NCI-H345 treated with DMSO at 0.1 percent for 48 hours (cell line): ENCODE measurements around the gene OXCT1.
"Not testable (repeated sequence)": the region's sequence is repeated elsewhere in the genome, so short reads cannot be mapped to it uniquely, and the experiment has no call there.

Experiments used
- DNase-seq: peaks from one replicate; lab custom pipeline; 2025; ENCODE audit not compliant: unreplicated experiment; lab: John Stamatoyannopoulos, UW

The OXCT1 gene

DNA sequence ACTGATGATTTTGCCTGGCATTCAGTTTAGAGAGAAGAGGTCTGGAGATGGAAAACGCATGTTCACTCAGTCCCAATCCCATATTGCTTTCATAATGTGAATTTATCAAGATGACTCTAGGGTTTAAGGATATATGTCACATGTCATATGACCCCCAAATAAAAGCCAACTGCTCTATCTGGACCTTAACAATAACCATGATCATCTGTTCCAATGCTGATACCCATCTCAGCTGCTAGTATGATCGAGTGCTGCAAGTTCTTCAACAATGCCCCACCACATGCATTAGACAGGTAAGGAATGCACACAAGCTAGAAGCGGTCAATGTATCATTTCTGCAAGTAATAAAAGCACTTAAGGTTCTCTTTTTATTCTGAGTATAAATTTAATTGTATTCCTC, 91.8 kb downstream of the OXCT1 start:
- no peak for DNase-seq

GRCh38 chr5:41776435-41776834, 93.8 kb downstream of the OXCT1 start:
- no peak for DNase-seq

DNA sequence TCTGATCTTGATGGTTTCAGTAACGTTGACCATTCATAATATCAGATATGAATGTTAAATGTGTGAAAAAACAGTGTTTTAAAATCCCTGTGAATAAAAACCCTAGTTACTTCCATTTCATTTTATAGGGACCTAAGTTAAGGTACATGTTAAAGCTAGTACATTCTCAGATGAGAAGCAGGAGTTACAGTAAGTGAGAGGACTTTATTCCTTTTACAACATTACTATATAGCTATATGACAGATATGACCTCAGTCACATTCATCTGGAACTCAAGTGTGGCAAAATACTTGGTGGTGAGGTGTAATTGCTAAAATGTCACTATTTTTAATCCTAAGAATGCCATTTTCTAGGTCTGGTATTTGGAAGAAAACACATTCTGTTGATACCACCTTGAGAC, 96.4 kb downstream of the OXCT1 start:
- DNase-seq = no peak

GRCh38 chr5:41772785-41773442, 97.3 kb downstream of the OXCT1 start:
- DNase-seq = no peak

GRCh38 chr5:41772056-41772455, 98.2 kb downstream of the OXCT1 start:
- no peak for DNase-seq

- DNase-seq = no peak
Measured at GRCh38 chr5:41770799-41771198, 99.4 kb downstream of the OXCT1 start.

DNA sequence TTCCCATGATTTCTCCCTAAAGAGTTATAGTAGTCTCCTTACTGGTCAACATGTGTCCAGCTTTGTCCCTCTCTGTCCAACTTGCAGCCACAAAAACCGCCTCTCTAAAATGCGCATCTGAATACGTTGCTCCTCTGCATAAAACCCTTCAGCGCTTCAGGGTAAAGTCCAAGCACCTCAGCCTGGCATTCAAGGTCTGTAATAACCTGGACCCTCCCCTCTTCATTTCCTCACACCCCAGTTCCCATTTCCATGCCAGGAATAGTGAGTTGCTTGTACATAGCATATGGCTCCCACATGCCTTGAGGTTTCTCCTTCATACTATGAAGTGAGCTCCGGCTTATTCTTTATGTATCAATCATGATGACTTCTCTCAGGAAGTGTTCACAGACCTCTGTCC, 101.5 kb downstream of the OXCT1 start:
- no peak for DNase-seq

DNA sequence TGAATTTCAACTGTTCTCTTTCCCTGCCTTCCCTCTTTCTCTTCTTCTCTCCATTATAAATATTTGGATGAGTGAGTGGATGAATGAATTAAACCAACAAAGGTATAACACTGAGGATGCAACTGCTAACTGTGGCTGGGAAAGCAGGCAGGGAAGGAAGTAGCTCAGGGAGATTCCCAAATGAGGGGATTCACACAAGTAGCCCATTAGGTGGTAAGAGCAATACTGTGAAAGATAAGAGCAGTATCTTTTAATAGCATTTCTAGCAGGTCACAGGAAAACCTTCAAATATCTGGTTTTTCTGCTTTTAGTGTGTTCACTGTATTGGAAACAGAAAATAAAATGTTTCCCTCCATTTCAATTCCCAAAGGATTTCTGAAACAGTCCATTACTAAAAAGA, 105.6 kb downstream of the OXCT1 start:
- DNase-seq = no peak

- no peak for DNase-seq
Measured at GRCh38 chr5:41763574-41763973, 106.7 kb downstream of the OXCT1 start.

- DNase-seq = no peak
Measured at GRCh38 chr5:41763081-41763480, 107.1 kb downstream of the OXCT1 start.

- no peak for DNase-seq
Measured at GRCh38 chr5:41762426-41762825, 107.8 kb downstream of the OXCT1 start.

GRCh38 chr5:41761663-41762062, 108.6 kb downstream of the OXCT1 start:
- DNase-seq = no peak

- no peak for DNase-seq
Measured at GRCh38 chr5:41755705-41756104, 114.5 kb downstream of the OXCT1 start.

DNA sequence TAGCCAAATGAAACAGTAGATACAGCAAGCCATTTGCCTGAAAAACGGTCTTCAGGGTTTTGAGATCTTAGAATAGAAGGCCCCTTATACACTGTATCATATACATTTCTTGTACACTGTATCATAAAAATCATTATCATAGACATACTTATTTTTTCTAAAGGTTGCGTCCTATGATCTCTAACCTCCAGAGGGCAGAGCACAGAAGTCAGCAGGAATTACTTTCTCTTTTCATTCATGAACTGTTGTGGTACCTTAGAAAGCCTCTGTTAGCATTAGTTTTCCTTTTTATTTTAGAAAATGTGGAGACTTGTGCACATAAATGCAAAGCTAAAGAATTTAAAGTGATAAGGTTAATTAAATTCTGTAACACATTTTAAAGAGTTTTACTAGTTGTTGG, 115.4 kb downstream of the OXCT1 start:
- DNase-seq = no peak

DNA sequence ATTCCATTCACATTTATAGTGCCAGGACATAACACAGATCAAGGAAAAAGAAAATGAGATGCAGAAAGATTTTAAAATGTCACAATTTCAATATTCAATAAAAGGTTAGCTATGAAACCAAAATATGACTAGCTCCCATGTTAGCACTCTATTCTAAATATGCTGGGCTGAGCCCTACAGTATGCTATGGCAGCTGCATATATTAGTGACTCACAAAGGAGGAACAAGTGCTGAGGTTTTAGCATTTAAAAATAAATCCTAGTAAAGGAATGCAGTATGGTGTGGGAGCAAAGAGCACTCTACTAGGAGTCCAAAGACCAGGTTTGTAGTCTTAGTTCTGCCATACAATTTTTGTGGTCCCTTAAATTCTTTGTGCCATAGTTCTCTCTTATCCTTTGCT, 118.4 kb downstream of the OXCT1 start:
- no peak for DNase-seq

GRCh38 chr5:41748631-41749030, 121.6 kb downstream of the OXCT1 start:
- no peak for DNase-seq

GRCh38 chr5:41747708-41748107, 122.5 kb downstream of the OXCT1 start:
- no peak for DNase-seq

GRCh38 chr5:41747301-41747700, 122.9 kb downstream of the OXCT1 start:
- peak; percentile 0 for DNase-seq

DNA sequence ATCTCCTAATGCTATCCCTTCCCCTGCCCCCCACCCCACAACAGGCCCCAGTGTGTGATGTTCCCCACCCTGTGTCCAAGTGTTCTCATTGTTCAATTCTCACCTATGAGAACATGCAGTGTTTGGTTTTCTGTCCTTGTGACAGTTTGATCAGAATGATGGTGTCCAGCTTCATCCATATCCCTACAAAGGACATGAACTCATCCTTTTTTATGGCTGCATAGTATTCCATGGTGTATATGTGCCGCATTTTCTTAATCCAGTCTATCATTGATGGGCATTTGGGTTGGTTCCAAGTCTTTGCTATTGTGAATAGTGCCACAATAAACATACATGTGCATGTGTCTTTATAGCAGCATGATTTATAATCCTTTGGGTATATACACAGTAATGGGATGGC, 127.6 kb downstream of the OXCT1 start:
- DNase-seq = not testable (repeated sequence)

DNA sequence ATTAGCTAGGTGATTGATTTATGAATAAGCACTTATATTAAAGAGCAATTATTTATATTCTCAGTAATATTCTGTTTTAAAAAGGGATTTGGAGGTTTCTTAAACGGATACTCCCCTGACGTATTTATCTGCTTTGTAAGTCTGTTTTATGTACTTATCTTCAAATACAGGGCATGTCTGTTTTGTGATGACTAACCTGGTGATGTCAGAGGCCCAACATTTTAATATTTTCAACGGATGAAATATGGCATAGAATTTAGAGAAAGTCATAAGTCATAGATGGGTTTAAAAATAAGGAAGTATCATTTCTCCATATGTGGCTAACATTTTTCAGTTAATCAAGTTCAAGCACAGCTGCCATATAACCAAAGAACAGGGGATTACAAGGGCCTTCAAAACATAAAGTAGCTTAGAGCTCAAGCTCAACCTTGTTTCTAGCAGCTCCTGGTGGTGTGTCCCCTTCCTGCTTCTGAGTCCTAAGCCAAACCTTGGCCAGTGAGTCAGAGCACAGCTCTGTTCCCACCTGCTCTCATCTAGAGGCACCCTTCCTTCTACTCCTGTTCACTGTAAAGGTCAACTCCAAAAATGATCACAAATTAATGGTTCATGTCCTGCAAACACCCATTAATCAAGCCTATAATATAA, 131.4 kb downstream of the OXCT1 start:
- no peak for DNase-seq

GRCh38 chr5:41736641-41737040, 133.6 kb downstream of the OXCT1 start:
- DNase-seq = no peak

GRCh38 chr5:41735213-41735612, 135.0 kb downstream of the OXCT1 start:
- DNase-seq = no peak

- not testable (repeated sequence) for DNase-seq
Measured at GRCh38 chr5:41729381-41729780, 140.8 kb downstream of the OXCT1 start.
